Ovary (tissue), 3 donors: ENCODE measurements around the gene LITAF.

Experiments used
- CTCF ChIP-seq, 3 donors: fragments of 450-650 bp in 2 of 3; fragments of 200-600 bp in 1 of 3; IDR thresholded peaks; one replicate each; pipeline versions ENCODE4 v1.5.1 to v1.8.0; 2016 to 2022; ENCODE audit warnings: antibody characterized with exemption in 3 of 3, mild to moderate bottlenecking in 1 of 3
- POLR2A ChIP-seq: fragments of 450-650 bp; IDR thresholded peaks from one replicate; pipeline ENCODE4 v1.6.1; 2017; ENCODE audit warnings: antibody characterized with exemption, mild to moderate bottlenecking, moderate library complexity
- donor health status: DM: no; HTN: no; CAD: no.

- no peak for TF ChIP-seq POLR2A
- no peak for TF ChIP-seq CTCF (IDR thresholded peaks at IDR 0.05)
Measured at GRCh38 chr16:11501632-11502031, 85.1 kb downstream of the LITAF start.
